Right atrium auricular region (tissue), 2 donors: ENCODE measurements around the gene CPED1. TPM values are rescaled to one million over a fixed set of nuclear protein-coding genes. Genes with fewer than 3 reads are reported as not detected.
"Not testable (repeated sequence)": the region's sequence is repeated elsewhere in the genome, so short reads cannot be mapped to it uniquely, and the experiment has no call there.

Experiments
- DNase-seq: peaks from one replicate; pipeline ENCODE4 v3.0.0-alpha.2; 2019; ENCODE audit warnings: low spot score
- H3K27ac ChIP-seq, 2 donors: fragments of 200-600 bp; sonication (generic); 1 replicate in 1 of 2; 2 replicates in 1 of 2; pipeline ENCODE4 v1.5.1; 2016 to 2019
- H3K27me3 ChIP-seq, 2 donors: fragments of 200-600 bp; sonication (generic); one replicate each; pipeline versions ENCODE4 v1.5.1 to v1.6.0; 2017 to 2019
- H3K36me3 ChIP-seq: fragments of 200-600 bp; sonication (generic); one replicate; pipeline ENCODE4 v1.5.1; 2016
- H3K4me1 ChIP-seq, 2 donors: fragments of 200-600 bp; sonication (generic); one replicate each; pipeline versions ENCODE4 v1.5.1 to v1.6.0; 2017 to 2019
- H3K4me3 ChIP-seq, 2 donors: fragments of 200-600 bp; sonication (generic); 1 replicate in 1 of 2; 2 replicates in 1 of 2; pipeline ENCODE4 v1.5.1; 2017 to 2019; ENCODE audit warnings: mild to moderate bottlenecking in 1 of 2, moderate library complexity in 1 of 2
- H3K9me3 ChIP-seq, 2 donors: fragments of 200-600 bp; sonication (generic); one replicate each; pipeline ENCODE4 v1.5.1; 2019
- total RNA-seq, 2 donors: library from RNA; depleted of rRNA; stranded (reverse); fragments of >200 nt; gene quantifications; one replicate each; pipeline ENCODE4 v1.1.0, GENCODE V29; 2016
- TF ChIP-seq, protein P1 (sequence below), 2 donors: fragments of 200-600 bp; sonication (generic); IDR thresholded peaks; one replicate each; pipeline ENCODE4 v1.5.1; 2019; ENCODE audit warnings: antibody characterized with exemption in 2 of 2

Gene CPED1
- total RNA-seq, 2 donors from 2014 or later: 13.8 to 19.0 TPM

DNA sequence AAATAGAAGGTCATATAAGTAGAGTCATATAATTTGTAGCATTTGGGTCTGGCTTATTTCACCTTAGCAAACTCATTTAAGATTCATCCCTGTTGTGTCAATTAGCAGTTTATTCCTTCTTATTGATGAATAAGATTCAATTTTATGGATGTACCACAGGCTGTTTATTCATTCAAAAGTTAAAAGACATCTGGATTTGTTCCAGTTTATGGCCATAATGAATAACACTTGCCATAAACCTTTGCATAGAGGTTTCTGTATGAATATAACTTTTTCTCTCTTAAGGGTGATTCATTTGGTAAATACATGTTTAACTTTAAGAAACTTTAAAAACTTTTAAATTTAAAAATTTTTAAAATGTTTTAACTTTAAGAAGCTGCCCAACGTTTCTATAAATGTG lies 66.4 kb downstream of the CPED1 start:
- no peak overlapping the region for H3K27ac ChIP-seq
- H3K36me3 ChIP-seq: no peaks in the 10 kb centered on the region
- TF ChIP-seq, protein P1, sequence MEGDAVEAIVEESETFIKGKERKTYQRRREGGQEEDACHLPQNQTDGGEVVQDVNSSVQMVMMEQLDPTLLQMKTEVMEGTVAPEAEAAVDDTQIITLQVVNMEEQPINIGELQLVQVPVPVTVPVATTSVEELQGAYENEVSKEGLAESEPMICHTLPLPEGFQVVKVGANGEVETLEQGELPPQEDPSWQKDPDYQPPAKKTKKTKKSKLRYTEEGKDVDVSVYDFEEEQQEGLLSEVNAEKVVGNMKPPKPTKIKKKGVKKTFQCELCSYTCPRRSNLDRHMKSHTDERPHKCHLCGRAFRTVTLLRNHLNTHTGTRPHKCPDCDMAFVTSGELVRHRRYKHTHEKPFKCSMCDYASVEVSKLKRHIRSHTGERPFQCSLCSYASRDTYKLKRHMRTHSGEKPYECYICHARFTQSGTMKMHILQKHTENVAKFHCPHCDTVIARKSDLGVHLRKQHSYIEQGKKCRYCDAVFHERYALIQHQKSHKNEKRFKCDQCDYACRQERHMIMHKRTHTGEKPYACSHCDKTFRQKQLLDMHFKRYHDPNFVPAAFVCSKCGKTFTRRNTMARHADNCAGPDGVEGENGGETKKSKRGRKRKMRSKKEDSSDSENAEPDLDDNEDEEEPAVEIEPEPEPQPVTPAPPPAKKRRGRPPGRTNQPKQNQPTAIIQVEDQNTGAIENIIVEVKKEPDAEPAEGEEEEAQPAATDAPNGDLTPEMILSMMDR (IDR thresholded peaks at IDR 0.05): no peak
- no peak overlapping the region for H3K4me3 ChIP-seq
- H3K27me3 ChIP-seq: no peaks in the 10 kb centered on the region
- H3K4me1 ChIP-seq: peaks cover 0 to 1% of the 10 kb centered on the region in 2 donors
- H3K9me3 ChIP-seq: no peaks in the 10 kb centered on the region
- no peak for DNase-seq

DNA sequence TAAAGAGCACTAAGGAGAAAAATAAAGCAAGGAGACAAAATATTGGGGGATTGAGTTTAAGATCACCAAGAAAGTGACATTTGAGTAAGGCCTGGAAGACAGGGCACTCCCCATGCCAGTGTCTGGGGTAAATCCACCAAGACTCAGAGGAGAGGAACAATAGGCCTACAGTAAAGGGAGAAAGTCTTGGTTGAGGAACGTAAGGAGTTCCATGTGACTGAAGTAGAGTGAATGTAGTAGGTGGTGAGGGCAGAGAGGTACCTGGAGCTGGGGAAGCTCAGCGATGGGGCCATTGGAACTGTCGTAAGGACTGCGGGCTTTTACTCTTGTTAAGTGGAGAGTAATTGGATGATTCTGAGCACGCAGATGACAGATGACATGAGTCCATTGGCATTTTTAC lies 69.4 kb downstream of the CPED1 start:
- H3K4me3 ChIP-seq: no peak overlapping the region
- no peak for DNase-seq
- no peaks in the 10 kb centered on the region for H3K27me3 ChIP-seq
- no peaks in the 10 kb centered on the region for H3K4me1 ChIP-seq
- TF ChIP-seq, protein P1 (IDR thresholded peaks at IDR 0.05): no peak
- H3K27ac ChIP-seq: no peak overlapping the region
- H3K36me3 ChIP-seq: no peaks in the 10 kb centered on the region
- H3K9me3 ChIP-seq: no peaks in the 10 kb centered on the region

DNA sequence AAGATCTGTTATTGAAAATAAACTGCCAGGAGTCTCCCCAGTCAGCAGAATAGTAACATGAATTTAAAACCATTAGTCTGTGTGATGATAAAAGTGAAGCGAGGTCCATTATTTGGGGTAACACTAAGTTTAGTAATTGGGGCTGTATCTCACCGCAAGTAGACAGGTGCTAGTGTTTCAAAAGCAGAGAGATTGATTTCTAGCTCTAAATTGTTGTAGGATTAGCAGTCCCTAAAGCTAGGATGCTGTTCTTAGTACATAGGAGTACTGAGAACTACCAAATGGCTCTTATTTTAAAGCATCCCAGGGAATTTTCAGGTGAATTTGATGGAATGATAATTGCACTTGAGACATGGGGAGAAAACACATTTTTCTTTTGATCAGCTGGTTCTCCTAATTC lies 70.5 kb downstream of the CPED1 start:
- Histone ChIP-seq H3K27ac (no peak overlapping the region), H3K9me3 (no peaks in the 10 kb centered on the region), H3K4me3 (no peak overlapping the region), H3K36me3 (no peaks in the 10 kb centered on the region), H3K27me3 (no peaks in the 10 kb centered on the region), H3K4me1 (no peaks in the 10 kb centered on the region)
- DNase-seq: no peak
- TF ChIP-seq, protein P1 (IDR thresholded peaks at IDR 0.05): no peak

DNA sequence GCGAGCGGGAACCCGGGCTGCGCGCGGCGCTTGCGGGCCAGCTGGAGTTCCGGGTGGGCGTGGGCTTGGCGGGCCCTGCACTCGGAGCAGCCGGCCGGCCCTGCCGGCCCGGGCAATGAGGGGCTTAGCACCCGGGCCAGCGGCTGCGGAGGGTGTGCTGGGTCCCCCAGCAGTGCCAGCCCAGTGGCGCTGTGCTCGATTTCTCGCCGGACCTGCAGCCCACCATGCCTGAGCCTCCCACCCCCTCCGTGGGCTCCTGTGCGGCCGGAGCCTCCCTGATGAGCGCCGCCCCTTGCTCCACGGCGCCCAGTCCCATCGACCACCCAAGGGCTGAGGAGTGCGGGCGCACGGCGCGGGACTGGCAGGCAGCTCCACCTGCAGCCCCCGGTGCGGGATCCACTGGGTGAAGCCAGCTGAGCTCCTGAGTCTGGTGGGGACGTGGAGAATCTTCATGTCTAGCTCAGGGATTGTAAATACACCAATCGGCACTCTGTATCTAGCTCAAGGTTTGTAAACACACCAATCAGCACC lies 71.5 kb downstream of the CPED1 start:
- H3K36me3 ChIP-seq, DNase-seq: not testable (repeated sequence)

DNA sequence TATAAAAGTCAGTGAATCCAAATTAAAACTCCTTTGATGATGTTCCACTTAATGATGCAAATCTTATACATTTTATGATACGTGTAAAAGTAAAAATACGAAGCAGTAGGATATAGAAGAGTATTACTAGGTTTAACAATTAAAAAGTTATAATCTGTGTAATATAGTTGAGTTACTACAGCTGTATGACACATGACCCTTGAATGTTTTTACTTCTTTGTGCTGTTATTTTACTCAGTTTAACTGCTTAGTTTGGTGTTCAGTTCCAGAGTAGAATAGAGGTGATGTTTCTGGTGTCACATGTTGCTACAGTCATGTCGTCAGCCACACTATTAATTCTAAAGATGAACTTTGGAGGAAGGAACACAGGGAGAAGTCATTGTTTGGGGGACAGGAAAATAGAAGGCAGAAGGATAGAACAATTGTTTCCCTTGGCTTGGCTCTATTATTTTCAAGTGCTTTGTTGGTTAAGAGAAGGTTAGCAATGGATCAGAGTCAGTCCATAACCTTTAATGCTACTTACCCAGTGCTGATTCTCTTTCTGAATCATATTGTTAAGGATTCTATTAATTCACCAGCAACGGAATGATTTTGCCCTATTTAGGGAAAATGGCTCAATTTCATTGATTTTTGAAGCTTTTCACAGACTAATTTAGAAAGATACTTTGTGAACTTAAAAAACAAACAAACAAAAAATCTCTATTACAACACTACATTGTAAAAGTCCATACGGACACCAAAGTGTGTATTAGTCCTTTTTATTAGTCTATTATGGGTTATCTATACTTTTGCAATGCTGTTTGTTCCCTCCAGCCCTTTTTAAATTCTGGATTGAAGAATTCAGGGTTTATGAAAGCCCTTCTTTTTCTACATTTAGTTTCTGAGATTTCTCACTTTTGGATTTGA lies 73.4 kb downstream of the CPED1 start:
- TF ChIP-seq, protein P1 (IDR thresholded peaks at IDR 0.05): no peak
- DNase-seq: no peak
- H3K4me3 ChIP-seq: no peak overlapping the region
- no peaks in the 10 kb centered on the region for H3K36me3 ChIP-seq
- H3K9me3 ChIP-seq: no peaks in the 10 kb centered on the region
- H3K4me1 ChIP-seq: no peaks in the 10 kb centered on the region
- no peak overlapping the region for H3K27ac ChIP-seq
- H3K27me3 ChIP-seq: no peaks in the 10 kb centered on the region

More for the DNA sequence above, 71.5 kb downstream of the CPED1 start:
- H3K27me3 ChIP-seq, H3K4me3 ChIP-seq, H3K27ac ChIP-seq, H3K4me1 ChIP-seq, H3K9me3 ChIP-seq: not testable (repeated sequence)

DNA sequence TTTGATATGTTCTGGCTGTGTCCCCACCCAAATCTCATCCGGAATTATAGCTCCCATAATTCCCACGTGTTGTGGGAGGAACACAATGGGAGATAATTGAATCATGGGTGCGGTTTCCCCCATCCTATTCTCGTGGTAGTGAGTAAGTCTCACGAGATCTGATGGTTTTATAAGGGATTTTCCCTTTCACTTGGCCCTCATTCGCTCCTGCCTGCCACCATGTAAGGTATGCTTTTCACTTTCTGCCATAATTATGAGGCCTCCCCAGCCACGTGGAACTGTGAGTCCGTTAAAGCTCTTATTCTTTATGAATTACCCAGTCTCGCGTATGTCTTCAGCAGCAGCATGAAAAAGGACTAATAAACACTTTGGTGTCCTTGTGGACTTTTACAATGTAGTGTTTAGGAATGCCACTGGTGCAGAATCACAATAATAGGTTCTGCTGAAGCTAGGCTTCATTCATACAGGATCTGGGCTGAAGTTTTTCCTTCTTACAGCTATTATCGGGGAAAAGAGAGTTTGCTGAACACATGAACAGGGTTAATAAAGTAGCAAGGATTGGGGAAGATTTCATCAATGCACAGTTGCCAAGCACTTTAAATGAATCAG lies 74.3 kb downstream of the CPED1 start:
- TF ChIP-seq, protein P1 (IDR thresholded peaks at IDR 0.05): no peak
- Histone ChIP-seq H3K27ac (no peak overlapping the region), H3K4me3 (no peak overlapping the region), H3K27me3 (no peaks in the 10 kb centered on the region), H3K4me1 (no peaks in the 10 kb centered on the region), H3K36me3 (no peaks in the 10 kb centered on the region), H3K9me3 (no peaks in the 10 kb centered on the region)
- DNase-seq: no peak

DNA sequence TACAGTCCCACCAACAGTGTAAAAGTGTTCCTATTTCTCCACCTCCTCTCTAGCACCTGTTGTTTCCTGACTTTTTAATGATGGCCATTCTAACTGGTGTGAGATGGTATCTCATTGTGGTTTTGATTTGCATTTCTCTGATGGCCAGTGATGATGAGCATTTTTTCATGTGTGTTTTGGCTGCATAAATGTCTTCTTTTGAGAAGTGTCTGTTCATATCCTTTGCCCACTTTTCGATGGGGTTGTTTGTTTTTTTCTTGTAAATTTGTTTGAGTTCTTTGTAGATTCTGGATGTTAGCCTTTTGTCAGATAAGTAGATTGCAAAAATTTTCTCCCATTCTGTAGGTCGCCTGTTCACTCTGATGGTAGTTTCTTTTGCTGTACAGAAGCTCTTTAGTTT lies 79.2 kb downstream of the CPED1 start:
- not testable (repeated sequence) for H3K36me3 ChIP-seq, H3K9me3 ChIP-seq, DNase-seq, H3K4me1 ChIP-seq, H3K4me3 ChIP-seq, H3K27me3 ChIP-seq, H3K27ac ChIP-seq
